GM08714 (cell line): ENCODE measurements around the gene EFCAB6.

Source experiments
- H3K4me3 ChIP-seq: fragments of 200-500 bp; sonication (Bioruptor generic); 2 replicates; pipeline ENCODE4 v1.5.1; 2014; ENCODE audit warnings: mild to moderate bottlenecking, low read length, inconsistent platforms
- ZNF274 ChIP-seq: IDR thresholded peaks from 2 replicates; pipeline ENCODE4 v1.6.1; 2012; ENCODE audit warnings: mild to moderate bottlenecking, low read depth, low read length

EFCAB6 gene

DNA sequence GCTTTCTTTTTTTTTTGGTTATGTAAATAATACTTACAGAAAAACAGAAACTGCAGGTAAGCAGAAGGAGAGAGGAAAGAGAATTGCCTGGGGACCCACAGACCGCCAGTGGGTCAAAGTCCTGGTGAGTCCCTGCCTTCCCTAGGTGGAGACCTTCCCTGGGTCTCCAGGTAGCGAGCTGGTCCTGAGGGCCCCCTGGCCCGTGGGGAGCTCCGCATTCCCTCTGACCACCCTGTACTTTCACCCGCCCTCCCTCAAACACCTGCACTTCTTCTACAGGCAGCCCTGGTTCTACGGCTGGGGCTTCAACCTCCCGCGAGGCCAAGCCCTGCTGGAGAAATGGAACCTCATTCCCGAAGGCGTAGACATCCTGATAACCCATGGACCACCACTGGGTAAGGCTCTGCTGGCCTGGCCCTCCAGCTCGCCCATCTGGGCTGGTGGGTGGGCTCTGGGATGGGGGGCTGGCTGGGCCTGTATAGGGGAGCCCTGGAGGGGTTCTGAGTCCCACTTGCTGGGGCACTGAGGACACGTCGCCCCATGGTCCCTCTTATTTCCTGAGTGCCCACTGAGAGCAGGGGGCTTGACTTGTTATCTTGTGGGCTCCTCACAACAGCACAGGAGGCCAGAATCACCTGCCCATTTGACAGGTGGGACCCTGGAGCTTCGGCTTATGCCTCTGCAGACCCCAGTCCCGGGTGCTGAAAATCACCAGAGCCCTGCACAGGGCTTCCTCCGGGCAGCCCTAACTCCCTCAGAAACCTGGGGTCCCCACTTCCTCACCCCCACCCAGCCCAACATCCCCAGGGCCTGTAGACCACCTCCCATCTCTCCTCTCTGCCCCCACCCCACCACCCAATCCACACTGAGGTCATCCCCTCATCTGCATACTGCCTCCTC is 313.9 kb downstream of the EFCAB6 start:
- no peak overlapping the region for H3K4me3 ChIP-seq
- no peak for TF ChIP-seq ZNF274

DNA sequence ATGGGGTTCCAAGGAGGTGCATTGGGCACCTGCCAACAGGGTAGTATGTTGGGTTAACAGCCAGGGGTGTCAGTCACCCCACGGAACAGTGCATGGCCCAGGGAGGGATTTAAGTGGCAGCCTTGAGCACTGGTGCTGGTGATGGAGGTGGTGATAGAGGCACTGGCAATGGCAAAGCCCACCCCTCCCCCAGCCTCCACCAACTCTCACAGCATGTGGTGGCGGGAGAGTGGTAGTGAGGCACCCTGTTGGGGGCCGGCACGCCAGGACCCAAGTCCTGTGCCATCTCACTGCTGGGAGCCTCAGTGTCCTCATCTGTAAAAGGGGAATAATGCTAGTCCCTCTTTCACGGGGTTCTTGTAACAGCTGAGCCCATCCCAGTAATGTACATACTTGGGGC is 318.8 kb downstream of the EFCAB6 start:
- no peak for TF ChIP-seq ZNF274
- H3K4me3 ChIP-seq = no peak overlapping the region

DNA sequence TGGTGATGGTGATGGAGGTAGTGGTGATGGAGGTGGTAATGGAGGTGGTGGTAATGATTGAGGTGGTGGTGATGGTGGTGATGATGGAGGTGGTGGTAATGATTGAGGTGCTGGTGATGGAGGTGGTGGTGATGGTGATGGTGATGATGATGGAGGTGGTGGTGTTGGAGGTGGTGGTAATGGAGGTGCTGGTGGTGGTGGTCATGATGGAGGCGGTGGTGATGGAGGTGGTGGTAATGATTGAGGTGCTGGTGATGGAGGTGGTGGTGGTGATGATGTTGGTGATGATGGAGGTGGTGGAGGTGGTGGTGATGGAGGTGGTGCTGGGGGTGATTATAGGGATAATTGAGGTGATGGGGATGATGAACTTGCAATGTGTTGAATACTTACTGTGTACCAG is 320.4 kb downstream of the EFCAB6 start:
- TF ChIP-seq ZNF274 = no peak
- no peak overlapping the region for H3K4me3 ChIP-seq

DNA sequence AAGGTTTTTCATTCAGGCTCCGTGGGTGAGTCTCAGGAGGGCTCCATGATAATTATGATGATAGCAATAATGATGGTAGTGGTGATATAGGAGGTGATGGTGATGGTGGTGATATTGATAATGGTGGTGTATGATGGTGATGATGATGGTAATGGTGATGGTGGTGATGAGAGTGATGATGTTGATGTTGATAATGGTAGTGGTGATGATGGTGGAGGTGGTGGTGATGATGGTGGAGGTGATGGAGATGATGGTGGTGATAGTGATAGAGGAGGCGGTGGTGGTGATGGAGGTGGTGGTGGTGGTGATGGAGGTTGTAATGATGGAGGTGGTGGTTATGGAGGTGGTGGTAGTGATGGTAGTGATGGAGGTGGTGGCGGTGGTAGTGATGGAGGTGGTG is 320.9 kb downstream of the EFCAB6 start:
- no peak for TF ChIP-seq ZNF274
- no peak overlapping the region for H3K4me3 ChIP-seq

DNA sequence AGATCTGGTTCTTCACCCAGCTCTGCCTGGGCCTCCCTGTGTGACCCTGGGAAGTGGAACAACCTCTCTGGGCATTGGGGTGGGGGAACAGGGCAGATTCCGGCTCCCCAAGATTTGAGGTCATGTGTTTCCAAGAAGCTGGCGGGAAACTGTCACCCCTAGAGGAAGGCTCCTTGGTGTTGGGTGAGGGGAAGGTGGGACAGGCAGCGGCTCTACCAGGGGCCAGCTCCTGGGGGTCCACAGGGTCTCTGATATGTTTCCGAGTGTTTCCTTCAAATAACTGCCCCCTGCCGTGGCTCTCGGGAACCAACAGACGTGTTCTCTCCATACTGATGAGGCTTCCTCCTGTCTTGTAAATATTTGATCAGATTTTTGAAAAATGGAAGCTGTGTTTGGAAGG is 321.8 kb downstream of the EFCAB6 start:
- no peak for TF ChIP-seq ZNF274
- H3K4me3 ChIP-seq = no peak overlapping the region

DNA sequence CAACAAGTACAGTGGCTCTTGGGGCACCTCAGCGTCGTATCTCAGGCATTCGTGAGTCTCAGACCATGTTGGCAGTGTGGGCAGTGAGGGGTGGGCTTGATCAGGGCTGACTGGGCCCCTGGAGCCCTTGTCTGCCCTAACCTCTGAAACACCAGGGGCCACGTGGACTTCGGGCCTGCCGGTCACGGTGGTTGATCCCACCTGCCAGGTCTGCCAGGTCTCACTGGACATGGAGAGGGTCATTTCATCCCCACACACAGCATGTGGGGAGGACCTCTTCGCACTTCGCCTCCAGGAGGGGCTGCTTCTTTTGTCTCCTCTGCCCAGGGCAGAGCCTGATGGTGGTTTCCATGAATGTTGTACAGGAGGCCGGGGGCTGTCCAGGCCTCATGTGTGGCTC is 323.2 kb downstream of the EFCAB6 start:
- H3K4me3 ChIP-seq = no peak overlapping the region
- TF ChIP-seq ZNF274 = no peak

DNA sequence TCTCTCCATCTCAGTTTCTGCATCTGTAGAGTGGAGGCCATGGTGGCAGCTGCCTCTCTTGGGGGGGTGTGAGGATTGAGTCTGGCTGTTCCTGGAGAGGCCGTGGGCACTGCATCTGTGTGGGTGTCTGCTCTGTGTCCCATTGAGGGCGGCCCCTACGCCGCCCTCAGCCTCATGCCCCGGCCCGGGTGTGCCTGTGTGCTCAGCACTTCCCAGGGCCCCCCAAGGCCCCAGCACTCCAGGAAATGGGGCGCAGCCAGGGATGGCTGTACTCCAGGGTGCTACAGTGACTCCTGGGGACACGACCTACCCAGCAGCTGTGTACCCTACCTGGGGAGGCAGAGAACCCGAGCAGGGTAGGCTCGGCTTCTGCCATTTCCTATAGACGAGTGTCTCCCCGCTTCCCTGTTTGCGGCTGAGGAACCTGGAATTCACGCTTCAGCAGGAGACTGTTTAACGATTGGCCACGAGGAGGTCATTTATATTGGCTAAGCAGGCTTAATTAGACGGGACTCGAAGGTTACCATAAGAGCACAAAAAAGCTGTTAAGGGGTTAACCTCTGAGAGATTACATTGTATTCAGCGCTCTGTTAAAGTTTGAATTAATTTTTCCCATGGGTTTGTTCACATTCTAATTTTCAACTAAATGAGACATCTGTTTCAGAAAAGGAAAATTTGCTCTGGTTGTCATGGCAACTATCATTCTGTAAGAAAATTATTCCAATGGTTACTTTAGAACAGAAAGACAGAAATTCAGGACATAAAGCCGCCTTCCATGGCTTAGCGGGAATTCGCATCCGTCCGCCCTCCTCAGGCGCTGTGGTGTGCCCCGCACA is 323.9 kb downstream of the EFCAB6 start:
- H3K4me3 ChIP-seq = no peak overlapping the region

DNA sequence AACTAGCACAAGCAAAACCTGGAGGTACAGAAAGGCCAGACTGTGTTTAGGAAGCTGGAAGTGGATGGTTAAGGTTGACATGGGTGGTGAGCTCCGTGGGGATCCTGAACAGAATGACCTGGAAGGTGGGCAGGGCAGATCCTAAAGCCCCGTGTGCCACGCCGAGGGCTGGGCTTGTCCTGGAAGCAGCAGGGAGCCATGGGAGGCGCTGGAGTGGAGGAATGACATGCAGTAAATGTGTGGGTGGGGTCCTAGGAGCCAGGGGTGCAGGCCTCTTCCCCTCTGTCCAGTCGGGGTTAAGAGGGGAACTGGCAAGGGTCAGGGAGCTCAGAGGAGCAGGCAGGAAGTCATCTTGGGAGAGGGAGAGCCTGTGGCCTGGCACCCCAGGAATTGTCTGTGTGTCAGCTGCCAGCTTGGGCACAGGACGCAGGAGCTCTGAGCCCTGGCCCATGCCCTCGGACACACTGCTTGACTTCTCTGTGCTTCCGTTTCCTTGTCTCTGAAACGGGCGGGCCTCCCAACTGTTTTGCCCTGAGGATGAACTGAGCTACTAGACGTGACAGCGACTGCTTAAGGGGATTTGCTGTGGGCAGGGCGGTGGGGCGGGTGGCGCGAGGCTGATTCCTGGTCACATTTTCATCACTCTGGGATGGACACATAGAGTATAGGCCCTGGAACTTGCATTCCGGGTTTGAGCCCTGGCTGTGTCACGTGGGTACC is 324.6 kb downstream of the EFCAB6 start:
- TF ChIP-seq ZNF274 = no peak
- H3K4me3 ChIP-seq = no peak overlapping the region

More for the DNA sequence above, 323.9 kb downstream of the EFCAB6 start:
- TF ChIP-seq ZNF274 = no peak

DNA sequence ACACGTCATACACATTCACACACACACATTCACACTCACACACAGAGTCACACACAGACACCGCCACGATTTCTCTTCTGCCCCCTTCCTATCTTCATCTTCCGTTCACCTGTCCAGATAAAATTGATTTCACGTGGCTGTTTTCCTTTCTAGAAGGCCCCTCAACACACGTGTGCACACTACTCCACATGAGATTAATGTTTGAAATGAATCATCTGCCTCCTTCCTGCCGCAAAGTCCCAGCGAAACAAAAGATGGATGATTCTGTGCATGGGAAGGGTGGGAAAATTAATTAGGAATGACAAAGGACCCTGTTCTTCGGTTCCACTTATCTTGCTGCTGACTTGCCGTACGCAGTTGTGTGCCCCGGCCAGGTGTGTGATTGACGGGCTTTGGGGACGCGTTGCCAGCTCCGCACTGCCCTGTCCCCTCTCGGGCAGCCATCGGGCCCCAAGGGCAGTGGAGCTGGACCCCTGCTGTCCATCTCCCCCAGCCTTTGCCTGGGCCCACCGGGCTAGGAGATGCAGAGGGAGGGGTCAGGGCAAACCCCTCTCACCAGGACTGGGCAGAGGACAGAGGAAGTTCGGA is 326.5 kb downstream of the EFCAB6 start:
- TF ChIP-seq ZNF274 = no peak
- no peak overlapping the region for H3K4me3 ChIP-seq

DNA sequence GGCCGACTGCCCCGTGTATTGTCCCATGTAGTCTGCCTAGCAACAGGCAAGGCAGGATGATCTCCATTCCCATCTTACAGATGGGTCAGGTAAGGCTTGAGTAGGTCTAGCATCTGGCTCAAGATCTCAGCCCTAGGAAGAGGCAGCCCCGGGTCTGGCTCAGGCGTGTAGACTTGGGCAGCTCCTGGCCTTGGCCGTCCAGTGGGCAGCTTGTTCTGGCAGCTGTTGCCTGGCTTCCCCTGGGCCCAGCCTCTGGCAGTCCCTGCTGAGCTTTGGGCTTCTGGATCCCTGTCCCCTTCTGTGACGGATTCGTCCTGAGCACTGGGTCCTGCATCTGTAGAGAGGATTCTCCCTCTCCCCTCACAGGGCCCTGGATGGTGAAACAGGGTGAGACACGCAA is 327.9 kb downstream of the EFCAB6 start:
- no peak overlapping the region for H3K4me3 ChIP-seq
- TF ChIP-seq ZNF274 = no peak

DNA sequence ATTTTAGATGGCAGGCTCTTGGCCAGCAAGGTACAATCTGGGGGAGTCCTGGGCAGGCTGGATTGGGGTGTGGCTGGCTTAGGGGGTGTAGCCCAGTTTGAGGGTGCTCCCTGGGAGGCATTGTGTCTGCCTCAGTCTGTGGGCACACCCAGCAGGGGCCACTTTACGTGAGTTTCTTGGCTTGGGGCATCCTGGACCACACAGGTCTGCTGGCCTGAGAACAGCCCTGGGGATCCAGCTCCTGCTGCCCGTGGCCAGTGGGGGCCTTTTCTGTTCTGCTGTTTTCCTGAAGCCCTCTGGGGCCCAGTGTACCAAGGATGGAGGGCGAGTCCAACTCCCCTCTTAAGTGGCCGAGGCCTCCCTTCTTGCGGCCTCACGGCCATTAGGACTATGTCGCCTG is 328.4 kb downstream of the EFCAB6 start:
- H3K4me3 ChIP-seq = no peak overlapping the region
- TF ChIP-seq ZNF274 = no peak

DNA sequence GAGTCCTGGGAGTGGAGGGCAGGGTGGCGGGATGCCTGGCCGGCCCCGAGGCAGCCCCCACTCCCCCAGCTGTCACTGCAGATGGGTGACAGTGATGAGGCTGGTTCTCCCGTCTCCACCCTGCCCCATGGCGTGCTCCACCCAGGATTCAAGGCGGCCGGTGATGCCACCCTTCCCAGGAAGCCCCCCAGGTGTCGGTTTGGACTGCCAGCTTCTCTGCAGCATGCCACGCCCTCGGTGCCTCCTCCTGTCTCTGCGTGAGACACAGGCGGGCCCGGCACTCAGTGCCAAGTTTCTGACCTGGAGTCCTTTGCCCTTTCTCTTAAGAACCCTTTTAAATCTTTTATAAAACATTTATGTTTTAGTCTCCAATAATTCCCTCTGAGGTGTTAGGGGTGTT is 328.8 kb downstream of the EFCAB6 start:
- no peak for TF ChIP-seq ZNF274
- no peak overlapping the region for H3K4me3 ChIP-seq

DNA sequence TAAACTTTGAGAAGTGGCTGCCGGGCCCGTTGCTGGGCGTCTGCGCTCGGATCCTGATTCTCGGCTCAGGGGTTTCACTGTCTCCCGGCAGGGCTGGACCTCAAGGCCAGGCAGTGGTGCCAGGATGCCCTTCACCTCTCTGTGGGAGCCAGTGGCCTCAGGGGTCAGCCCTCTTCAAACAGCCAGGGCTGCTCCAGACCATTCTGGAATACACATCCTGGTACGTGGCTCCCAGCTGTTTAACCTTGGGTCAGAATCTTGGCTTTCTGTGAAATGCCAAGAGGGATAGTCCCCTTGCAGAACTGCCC is 329.8 kb downstream of the EFCAB6 start:
- TF ChIP-seq ZNF274 = no peak
- H3K4me3 ChIP-seq = no peak overlapping the region

DNA sequence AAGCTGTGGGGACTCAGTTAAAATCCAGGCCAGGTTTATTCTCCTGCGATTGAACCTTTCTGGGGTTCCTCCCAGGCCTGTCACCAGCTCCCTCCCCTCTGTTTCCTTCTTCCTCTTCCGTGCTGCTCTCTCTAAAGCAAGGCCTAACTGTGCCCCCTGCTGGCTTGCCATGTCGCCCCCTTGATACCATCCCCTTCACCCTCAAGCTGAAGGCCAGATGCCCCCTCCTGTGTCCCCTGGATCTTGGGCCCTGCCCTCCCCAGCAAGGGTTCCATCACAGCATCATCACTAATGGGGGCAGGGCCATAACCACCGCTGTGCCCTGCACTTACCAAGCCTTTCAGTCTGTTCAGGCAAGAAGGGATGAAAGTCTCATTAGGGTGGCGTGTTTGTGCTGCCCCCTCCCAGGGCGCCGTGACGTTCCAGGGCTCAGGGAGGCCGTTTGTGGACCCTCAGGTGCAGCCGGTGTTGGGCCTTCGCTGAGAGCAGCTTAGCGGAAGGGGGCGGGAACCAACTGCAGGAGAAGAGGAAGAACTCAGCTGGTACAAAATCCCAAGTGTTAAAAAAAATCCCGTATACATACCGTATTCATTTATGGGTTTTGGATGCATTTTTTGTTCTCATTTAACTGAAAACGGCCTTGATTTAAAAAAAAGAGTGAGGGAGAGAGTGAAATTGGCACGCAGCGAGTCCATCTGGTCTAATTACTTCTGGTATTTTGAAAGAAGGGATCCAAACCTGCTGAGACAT is 330.4 kb downstream of the EFCAB6 start:
- no peak for TF ChIP-seq ZNF274
- H3K4me3 ChIP-seq = no peak overlapping the region

DNA sequence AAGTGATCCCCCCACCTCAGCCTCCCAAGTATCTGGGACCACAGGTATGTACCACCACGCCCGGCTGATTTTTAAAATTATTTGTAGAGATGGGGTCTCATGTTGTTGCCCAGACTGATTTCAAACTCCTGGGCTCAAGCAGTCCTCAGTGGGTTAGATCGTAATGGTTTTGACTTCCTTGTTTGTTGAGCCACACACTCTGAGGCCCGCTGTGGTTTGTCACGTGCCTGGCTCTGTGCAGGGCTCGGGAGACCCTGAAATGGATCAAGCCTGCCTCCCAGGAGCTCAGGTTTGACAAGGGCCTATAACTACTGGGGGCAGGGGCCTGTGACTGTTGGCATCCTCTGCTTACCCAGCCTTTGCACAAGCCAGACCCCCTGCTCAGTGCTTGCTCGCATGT is 332.1 kb downstream of the EFCAB6 start:
- H3K4me3 ChIP-seq = no peak overlapping the region
- TF ChIP-seq ZNF274 = no peak
